ENCODE measurements around the gene NPAS1.

GRCh38 chr19:47021536-47022139 lies 2.0 kb downstream of the NPAS1 start:
- TF ChIP-seq BRCA1 (IDR thresholded peaks at IDR 0.05; ENCODE audit: low read depth, low read length) (no peak), GTF2F1 (IDR thresholded peaks at IDR 0.05; ENCODE audit: borderline replicate concordance, low read depth, low read length) (no peak), SUZ12 (IDR thresholded peaks at IDR 0.05; ENCODE audit: low read length) (peak; percentile 46; the same call in 1 of the 2 replicates), CTCF (IDR thresholded peaks at IDR 0.05; ENCODE audit: control extremely low read depth in 1 of 3, insufficient read depth in 1 of 3, low read depth in 1 of 3, low read length in 3 of 3) (no peak), EZH2 (IDR thresholded peaks at IDR 0.05; ENCODE audit: low read depth, low read length, severe bottlenecking) (peak; percentile 86), JUND (IDR thresholded peaks at IDR 0.05; ENCODE audit: low read length) (no peak)
- TF ChIP-seq, protein P1, sequence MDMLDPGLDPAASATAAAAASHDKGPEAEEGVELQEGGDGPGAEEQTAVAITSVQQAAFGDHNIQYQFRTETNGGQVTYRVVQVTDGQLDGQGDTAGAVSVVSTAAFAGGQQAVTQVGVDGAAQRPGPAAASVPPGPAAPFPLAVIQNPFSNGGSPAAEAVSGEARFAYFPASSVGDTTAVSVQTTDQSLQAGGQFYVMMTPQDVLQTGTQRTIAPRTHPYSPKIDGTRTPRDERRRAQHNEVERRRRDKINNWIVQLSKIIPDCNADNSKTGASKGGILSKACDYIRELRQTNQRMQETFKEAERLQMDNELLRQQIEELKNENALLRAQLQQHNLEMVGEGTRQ (IDR thresholded peaks at IDR 0.05; ENCODE audit: low read length) = no peak
